Mesenchymal stem cell (in vitro differentiated cells and primary cell): Measurements from ENCODE around the gene F2RL1.
"Not testable (repeated sequence)": the region's sequence is repeated elsewhere in the genome, so short reads cannot be mapped to it uniquely, and the experiment has no call there.

Source experiments
- DNase-seq: peaks from one replicate; pipeline ENCODE4 v3.0.0-alpha.2; 2013
- H2AFZ ChIP-seq: one replicate; pipeline ENCODE4 v1.6.1; 2013; ENCODE audit warnings: low read depth, mild to moderate bottlenecking, control low read depth, inconsistent platforms, low read length, moderate library complexity
- H2AK5ac ChIP-seq: 2 replicates; pipeline ENCODE4 v1.6.1; 2013; ENCODE audit warnings: low read length, moderate library complexity, mild to moderate bottlenecking, inconsistent platforms; ENCODE audit not compliant: severe bottlenecking
- H2BK120ac ChIP-seq: one replicate; pipeline ENCODE4 v1.6.1; 2013; ENCODE audit warnings: low read depth, mild to moderate bottlenecking, inconsistent platforms, low read length, moderate library complexity
- H2BK12ac ChIP-seq, 2 experiments: one replicate each; pipeline ENCODE4 v1.6.1; 2013; ENCODE audit warnings: inconsistent platforms in 2 of 2, low read length in 2 of 2, mild to moderate bottlenecking in 2 of 2, moderate library complexity in 2 of 2, control low read depth in 1 of 2
- H2BK15ac ChIP-seq: one replicate; pipeline ENCODE4 v1.6.1; 2013; ENCODE audit warnings: mild to moderate bottlenecking, low read depth, inconsistent platforms; ENCODE audit not compliant: poor library complexity, severe bottlenecking
- H2BK5ac ChIP-seq: 2 replicates; pipeline ENCODE4 v1.6.1; 2013; ENCODE audit warnings: low read depth, mild to moderate bottlenecking, low read length, control low read depth, inconsistent platforms; ENCODE audit not compliant: poor library complexity, severe bottlenecking
- H3K14ac ChIP-seq, 2 experiments: one replicate each; pipeline ENCODE4 v1.6.1; 2013; ENCODE audit warnings: inconsistent platforms in 2 of 2, low read length in 2 of 2, control low read depth in 1 of 2, mild to moderate bottlenecking in 1 of 2, moderate library complexity in 1 of 2
- H3K18ac ChIP-seq, 2 experiments: one replicate each; pipeline ENCODE4 v1.6.1; 2013; ENCODE audit warnings: inconsistent platforms in 2 of 2, low read length in 2 of 2, control low read depth in 1 of 2, low read depth in 1 of 2, mild to moderate bottlenecking in 1 of 2
- H3K23ac ChIP-seq, 2 experiments: one replicate each; pipeline ENCODE4 v1.6.1; 2013; ENCODE audit warnings: inconsistent platforms in 2 of 2, low read length in 2 of 2, mild to moderate bottlenecking in 2 of 2, moderate library complexity in 2 of 2, control low read depth in 1 of 2
- H3K27ac ChIP-seq: 2 replicates; pipeline ENCODE4 v1.5.1; 2013; ENCODE audit warnings: mild to moderate bottlenecking, moderate library complexity, low read length, control low read depth, inconsistent platforms; ENCODE audit not compliant: poor library complexity, severe bottlenecking
- H3K27me3 ChIP-seq, 2 experiments: 2 replicates each; pipeline versions ENCODE4 v1.6.1 to v1.7.0; 2013; ENCODE audit warnings: low read length in 2 of 2, mild to moderate bottlenecking in 2 of 2, moderate library complexity in 2 of 2, control low read depth in 1 of 2, inconsistent platforms in 1 of 2; ENCODE audit not compliant: control insufficient read depth in 1 of 2, insufficient read depth in 1 of 2
- H3K36me3 ChIP-seq, 2 experiments: 2 replicates each; pipeline versions ENCODE4 v1.6.1 to v1.7.0; 2013; ENCODE audit warnings: low read length in 2 of 2, control low read depth in 1 of 2, inconsistent platforms in 1 of 2, low read depth in 1 of 2, mild to moderate bottlenecking in 1 of 2; ENCODE audit not compliant: insufficient read depth in 2 of 2, control insufficient read depth in 1 of 2
- H3K4ac ChIP-seq, 2 experiments: one replicate each; pipeline ENCODE4 v1.6.1; 2013; ENCODE audit warnings: inconsistent platforms in 2 of 2, low read length in 2 of 2, mild to moderate bottlenecking in 2 of 2, moderate library complexity in 2 of 2, control low read depth in 1 of 2, low read depth in 1 of 2
- H3K4me1 ChIP-seq: 2 replicates; pipeline ENCODE4 v1.6.1; 2013; ENCODE audit warnings: low read depth, low read length, control low read depth; ENCODE audit not compliant: control insufficient read depth, insufficient read depth
- H3K4me2 ChIP-seq: 2 replicates; pipeline ENCODE4 v1.6.1; 2013; ENCODE audit warnings: low read length, mild to moderate bottlenecking, inconsistent platforms; ENCODE audit not compliant: poor library complexity, severe bottlenecking
- H3K4me3 ChIP-seq, 2 experiments: 2 replicates each; pipeline versions ENCODE4 v1.5.1 to v1.7.0; 2013; ENCODE audit warnings: low read length in 2 of 2, mild to moderate bottlenecking in 2 of 2, control low read depth in 1 of 2, low read depth in 1 of 2; ENCODE audit not compliant: insufficient read depth in 1 of 2
- H3K79me1 ChIP-seq: replicated peaks from 2 replicates; pipeline ENCODE4 v1.6.1; 2013; ENCODE audit warnings: mild to moderate bottlenecking, control low read depth, low read length, inconsistent platforms; ENCODE audit not compliant: poor library complexity, severe bottlenecking
- H3K9ac ChIP-seq: 2 replicates; pipeline ENCODE4 v1.7.0; 2013; ENCODE audit warnings: mild to moderate bottlenecking, low read length, moderate library complexity
- H3K9me3 ChIP-seq: 2 replicates; pipeline ENCODE4 v1.7.0; 2013; ENCODE audit warnings: mild to moderate bottlenecking, low read length; ENCODE audit not compliant: control insufficient read depth
- H4K8ac ChIP-seq: one replicate; pipeline ENCODE4 v1.6.1; 2013; ENCODE audit warnings: inconsistent platforms, mild to moderate bottlenecking, low read length, moderate library complexity
- H4K91ac ChIP-seq: one replicate; pipeline ENCODE4 v1.6.1; 2013; ENCODE audit warnings: mild to moderate bottlenecking, low read length, inconsistent platforms
- WGBS: methylation state at CpG from one replicate; pipeline ENCODE4 v1.1.7; 2013; ENCODE audit warnings: mixed read lengths; 5-methylcytosine and 5-hydroxymethylcytosine counted together

The F2RL1 gene

DNA sequence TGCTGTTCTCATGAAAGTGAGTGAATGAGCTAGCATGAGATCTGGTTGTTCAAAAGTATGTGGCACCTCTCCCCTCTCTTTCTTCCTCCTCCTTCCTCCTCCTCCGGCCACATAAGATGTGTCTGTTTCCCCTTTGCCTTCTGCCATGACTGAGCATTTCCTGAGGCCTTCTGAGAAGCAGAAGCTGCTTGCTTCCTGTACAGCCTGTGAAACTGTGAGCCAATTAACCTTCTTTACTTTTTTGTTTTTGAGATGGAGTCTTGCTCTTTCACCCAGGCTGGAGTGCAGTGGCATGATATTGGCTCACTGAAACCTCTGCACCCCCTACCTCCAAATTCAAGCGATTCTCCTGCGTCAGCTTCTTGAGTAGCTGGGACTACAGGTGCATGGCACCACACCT lies 37.1 kb downstream of the F2RL1 start:
- Histone ChIP-seq H2BK15ac (no peak overlapping the region), H3K27ac (no peak overlapping the region), H3K18ac (no peak overlapping the region), H3K23ac (no peak overlapping the region), H4K91ac (no peak overlapping the region), H3K4ac (no peak overlapping the region), H3K27me3 (no peaks in the 10 kb centered on the region), H3K9me3 (no peaks in the 10 kb centered on the region), H3K9ac (no peak overlapping the region), H3K4me2 (no peak overlapping the region), H2AFZ (no peak overlapping the region), H4K8ac (no peak overlapping the region), H2AK5ac (no peak overlapping the region), H2BK5ac (no peak overlapping the region), H3K4me1 (no peaks in the 10 kb centered on the region), H2BK120ac (no peak overlapping the region), H3K4me3 (no peak overlapping the region), H3K79me1 (no peaks in the 10 kb centered on the region), H2BK12ac (no peak overlapping the region), H3K14ac (no peak overlapping the region), H3K36me3 (no peaks in the 10 kb centered on the region)
- no peak for DNase-seq
- 93% methylated on average over 2 of the region's 3 CpGs for WGBS

DNA sequence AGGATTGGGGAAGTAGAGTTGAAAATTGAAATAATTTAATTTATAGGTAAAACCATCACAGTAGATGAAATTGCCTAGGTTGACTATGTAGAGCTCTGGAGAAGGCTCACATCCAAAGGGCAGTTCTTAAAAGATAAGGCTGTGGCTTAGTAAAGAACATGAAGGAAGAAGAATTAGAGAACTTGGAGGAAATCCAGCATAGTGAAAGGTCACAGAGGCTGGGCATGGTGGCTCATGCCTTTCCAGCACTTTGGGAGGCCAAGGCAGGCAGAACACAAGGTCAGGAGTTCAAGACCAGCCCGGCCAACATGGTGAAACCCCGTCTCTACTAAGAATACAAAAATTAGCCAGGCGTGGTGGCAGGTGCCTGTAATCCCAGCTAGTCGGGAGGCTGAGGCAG lies 38.0 kb downstream of the F2RL1 start:
- not testable (repeated sequence) for H3K36me3 ChIP-seq, H3K27ac ChIP-seq, H3K14ac ChIP-seq, H4K8ac ChIP-seq, H2BK15ac ChIP-seq, H3K4me3 ChIP-seq, H2AK5ac ChIP-seq, H3K79me1 ChIP-seq, H3K4me1 ChIP-seq, H2AFZ ChIP-seq, H3K27me3 ChIP-seq, H3K4ac ChIP-seq, H2BK12ac ChIP-seq, H4K91ac ChIP-seq, H3K23ac ChIP-seq, H2BK120ac ChIP-seq, H3K4me2 ChIP-seq, H3K9me3 ChIP-seq, DNase-seq, H3K9ac ChIP-seq, H3K18ac ChIP-seq, H2BK5ac ChIP-seq
- WGBS = 97% methylated on average over 4 of the region's 4 CpGs

DNA sequence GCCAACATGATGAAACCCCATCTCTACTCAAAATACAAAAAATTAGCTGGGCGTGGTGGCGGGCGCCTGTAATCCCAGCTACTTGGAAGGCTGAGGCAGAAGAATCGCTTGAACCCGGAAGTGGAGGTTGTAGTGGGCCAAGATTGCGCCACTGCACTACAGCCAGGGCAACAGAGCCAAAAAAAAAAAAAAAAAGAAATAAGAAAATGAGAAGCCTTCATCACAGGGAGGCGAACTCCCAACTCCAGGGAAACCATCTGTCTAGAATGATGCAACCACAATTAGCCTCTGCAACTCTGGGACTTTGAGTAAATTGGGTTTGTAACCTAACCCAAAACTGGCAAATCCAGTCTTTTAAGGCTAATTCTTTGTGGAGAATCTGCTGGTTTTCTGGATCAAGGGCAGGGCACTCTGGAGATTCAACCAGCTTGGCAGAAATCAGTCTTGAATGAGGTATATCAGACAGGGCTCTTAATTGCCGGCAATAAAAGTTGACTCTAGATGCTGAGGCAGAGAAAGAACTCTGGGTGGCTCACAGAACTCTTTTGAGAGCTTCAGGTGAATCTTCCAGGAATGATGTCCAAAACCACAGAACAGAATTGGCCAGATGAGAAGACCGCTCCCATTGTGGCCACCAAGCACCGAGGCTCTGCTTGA lies 40.9 kb downstream of the F2RL1 start:
- Histone ChIP-seq H2BK120ac (no peak overlapping the region), H3K9ac (no peak overlapping the region), H3K4ac (no peak overlapping the region), H2AK5ac (no peak overlapping the region), H4K8ac (no peak overlapping the region), H3K23ac (no peak overlapping the region), H2AFZ (no peak overlapping the region), H3K36me3 (no peaks in the 10 kb centered on the region), H2BK12ac (no peak overlapping the region), H3K4me2 (no peak overlapping the region), H2BK15ac (no peak overlapping the region), H3K27ac (no peak overlapping the region), H3K27me3 (no peaks in the 10 kb centered on the region), H3K9me3 (no peaks in the 10 kb centered on the region), H3K4me3 (no peak overlapping the region), H3K79me1 (no peaks in the 10 kb centered on the region), H4K91ac (no peak overlapping the region), H3K4me1 (no peaks in the 10 kb centered on the region), H3K18ac (no peak overlapping the region), H2BK5ac (no peak overlapping the region), H3K14ac (no peak overlapping the region)
- DNase-seq = no peak
- 98% methylated on average over 9 of the region's 10 CpGs for WGBS

DNA sequence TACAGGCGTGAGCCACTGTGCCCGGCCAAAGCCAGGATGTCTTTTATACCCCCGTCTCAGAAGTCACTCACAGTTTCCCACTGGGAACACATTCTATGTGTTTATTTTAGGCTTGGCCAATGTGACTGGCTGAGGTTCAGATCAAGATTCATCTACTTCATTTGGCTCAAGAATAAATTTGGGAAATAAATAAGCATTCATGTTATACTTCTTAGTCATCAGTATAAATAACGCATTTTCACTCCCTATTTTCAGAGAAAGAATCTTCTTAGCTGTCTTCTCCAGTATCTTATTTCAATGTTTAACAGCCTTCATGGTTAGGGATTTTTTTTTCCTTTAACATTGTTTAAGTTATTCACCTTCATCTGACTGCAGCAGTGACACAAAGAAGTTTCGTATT lies 42.8 kb downstream of the F2RL1 start:
- Histone ChIP-seq H2BK12ac (no peak overlapping the region), H3K27ac (no peak overlapping the region), H2BK5ac (no peak overlapping the region), H3K23ac (no peak overlapping the region), H2BK120ac (no peak overlapping the region), H3K4me1 (no peaks in the 10 kb centered on the region), H2AFZ (no peak overlapping the region), H3K14ac (no peak overlapping the region), H3K36me3 (no peaks in the 10 kb centered on the region), H3K18ac (no peak overlapping the region), H2AK5ac (no peak overlapping the region), H3K4ac (no peak overlapping the region), H2BK15ac (no peak overlapping the region), H3K79me1 (no peaks in the 10 kb centered on the region), H3K4me2 (no peak overlapping the region), H3K9me3 (no peaks in the 10 kb centered on the region), H3K9ac (no peak overlapping the region), H4K8ac (no peak overlapping the region), H3K4me3 (no peak overlapping the region), H4K91ac (no peak overlapping the region), H3K27me3 (no peaks in the 10 kb centered on the region)
- DNase-seq = no peak
- WGBS = 92% methylated on average over 2 of the region's 5 CpGs
